ENCODE results near the gene VPS18.

VPS18 gene

DNA sequence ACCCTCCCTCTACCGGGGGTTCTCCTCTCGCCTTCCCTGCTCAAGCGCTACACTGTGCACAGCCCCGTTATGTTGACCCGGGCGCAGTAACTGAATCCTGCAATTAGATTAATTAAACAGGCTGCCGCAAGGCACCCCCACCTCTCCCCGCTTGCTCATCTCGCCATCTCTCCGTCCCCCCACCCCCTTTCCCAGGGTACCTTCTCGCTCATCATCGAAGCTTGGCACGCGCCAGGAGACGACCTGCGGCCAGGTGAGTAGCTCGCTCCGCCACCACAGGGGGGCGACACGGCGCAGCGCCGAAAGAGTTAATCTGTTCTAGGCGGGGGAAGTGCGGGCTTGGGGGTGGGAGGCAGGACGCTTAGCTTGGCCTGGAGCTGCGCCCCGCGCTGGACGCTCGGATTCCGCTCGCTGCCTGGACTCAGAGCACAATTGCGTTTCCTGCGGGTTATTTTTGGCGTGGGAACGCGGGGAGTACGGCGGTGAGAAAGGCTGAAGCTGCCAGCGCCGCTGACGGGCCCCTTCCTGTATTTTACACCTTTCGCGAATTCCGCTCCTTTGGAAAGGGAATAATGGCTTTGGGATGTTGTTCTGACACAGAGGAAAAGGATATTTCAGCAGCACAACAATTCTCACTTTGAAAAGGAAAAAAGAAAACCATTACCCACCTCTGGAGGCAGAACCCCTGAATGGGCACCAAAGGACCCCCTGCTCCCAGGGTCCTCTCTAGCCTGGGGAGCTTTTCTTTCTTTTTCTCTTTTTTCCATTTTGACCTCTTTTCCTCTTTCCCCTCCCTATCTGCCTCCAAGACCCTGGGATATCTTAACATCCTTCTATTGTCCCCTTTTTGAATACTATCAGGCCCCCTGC, 36.4 kb downstream of the VPS18 start:
- TF ChIP-seq, protein P1, sequence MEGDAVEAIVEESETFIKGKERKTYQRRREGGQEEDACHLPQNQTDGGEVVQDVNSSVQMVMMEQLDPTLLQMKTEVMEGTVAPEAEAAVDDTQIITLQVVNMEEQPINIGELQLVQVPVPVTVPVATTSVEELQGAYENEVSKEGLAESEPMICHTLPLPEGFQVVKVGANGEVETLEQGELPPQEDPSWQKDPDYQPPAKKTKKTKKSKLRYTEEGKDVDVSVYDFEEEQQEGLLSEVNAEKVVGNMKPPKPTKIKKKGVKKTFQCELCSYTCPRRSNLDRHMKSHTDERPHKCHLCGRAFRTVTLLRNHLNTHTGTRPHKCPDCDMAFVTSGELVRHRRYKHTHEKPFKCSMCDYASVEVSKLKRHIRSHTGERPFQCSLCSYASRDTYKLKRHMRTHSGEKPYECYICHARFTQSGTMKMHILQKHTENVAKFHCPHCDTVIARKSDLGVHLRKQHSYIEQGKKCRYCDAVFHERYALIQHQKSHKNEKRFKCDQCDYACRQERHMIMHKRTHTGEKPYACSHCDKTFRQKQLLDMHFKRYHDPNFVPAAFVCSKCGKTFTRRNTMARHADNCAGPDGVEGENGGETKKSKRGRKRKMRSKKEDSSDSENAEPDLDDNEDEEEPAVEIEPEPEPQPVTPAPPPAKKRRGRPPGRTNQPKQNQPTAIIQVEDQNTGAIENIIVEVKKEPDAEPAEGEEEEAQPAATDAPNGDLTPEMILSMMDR (IDR thresholded peaks at IDR 0.05; ENCODE audit: control insufficient read depth, insufficient read depth, low read depth, low read length, missing control alignments), result peak; percentile 60
- H3K4me3 ChIP-seq (ENCODE audit: control insufficient read depth, low read depth, low read length), result peak overlapping the region; percentile 41
- no peak for DNase-seq (ENCODE audit: low read depth)

DNA sequence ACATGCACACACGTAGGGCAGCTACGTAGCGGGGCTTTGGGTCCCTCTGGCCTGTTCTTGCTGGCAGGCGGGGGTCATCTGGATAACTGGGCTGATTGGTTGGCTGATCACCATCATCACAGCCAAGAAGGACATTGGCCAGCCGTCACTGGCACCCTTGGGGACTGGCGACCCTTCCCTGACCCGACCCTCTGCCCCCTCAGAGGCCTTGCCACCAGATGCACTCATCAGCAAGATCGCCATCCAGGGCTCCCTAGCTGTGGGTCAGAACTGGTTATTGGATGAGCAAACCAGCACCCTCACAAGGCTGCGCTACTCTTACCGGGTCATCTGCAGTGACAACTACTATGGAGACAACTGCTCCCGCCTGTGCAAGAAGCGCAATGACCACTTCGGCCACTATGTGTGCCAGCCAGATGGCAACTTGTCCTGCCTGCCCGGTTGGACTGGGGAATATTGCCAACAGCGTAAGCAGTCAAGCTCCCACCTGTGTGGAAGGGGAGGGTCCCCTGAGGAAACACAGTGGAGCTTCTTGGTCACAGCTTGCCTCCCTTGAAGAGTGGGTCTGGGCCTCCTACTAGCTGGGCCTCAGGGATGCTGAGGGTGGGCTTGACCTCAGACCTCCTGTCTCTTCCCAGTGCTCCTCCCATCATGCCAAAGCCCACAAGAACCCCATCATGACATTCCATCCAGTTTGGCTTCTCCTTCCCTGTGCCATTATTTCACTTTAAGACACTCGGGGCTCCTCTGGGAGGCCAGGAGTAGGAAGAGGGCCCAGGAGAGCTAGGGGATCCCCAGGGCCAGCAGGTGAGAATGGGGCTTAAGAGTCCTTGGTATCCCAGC, 37.3 kb downstream of the VPS18 start:
- TF ChIP-seq, protein P1 (IDR thresholded peaks at IDR 0.05; ENCODE audit: control insufficient read depth, insufficient read depth, low read depth, low read length, missing control alignments), result no peak
- DNase-seq (ENCODE audit: low read depth), result no peak
- H3K4me3 ChIP-seq (ENCODE audit: control insufficient read depth, low read depth, low read length), result no peak overlapping the region

DNA sequence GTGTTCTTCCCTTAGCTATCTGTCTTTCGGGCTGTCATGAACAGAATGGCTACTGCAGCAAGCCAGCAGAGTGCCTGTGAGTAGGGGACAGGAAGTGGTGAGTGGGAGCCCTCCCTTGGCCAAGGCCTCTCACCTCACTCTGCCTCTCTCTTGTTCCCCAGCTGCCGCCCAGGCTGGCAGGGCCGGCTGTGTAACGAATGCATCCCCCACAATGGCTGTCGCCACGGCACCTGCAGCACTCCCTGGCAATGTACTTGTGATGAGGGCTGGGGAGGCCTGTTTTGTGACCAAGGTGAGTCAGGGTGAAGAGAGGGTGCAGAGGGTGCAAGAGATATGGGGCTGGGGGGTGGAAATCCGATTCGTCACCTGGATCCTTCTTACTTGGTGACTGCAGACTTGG, 37.9 kb downstream of the VPS18 start:
- TF ChIP-seq, protein P1 (IDR thresholded peaks at IDR 0.05; ENCODE audit: control insufficient read depth, insufficient read depth, low read depth, low read length, missing control alignments), result no peak
- no peak overlapping the region for H3K4me3 ChIP-seq (ENCODE audit: control insufficient read depth, low read depth, low read length)
- no peak for DNase-seq (ENCODE audit: low read depth)

DNA sequence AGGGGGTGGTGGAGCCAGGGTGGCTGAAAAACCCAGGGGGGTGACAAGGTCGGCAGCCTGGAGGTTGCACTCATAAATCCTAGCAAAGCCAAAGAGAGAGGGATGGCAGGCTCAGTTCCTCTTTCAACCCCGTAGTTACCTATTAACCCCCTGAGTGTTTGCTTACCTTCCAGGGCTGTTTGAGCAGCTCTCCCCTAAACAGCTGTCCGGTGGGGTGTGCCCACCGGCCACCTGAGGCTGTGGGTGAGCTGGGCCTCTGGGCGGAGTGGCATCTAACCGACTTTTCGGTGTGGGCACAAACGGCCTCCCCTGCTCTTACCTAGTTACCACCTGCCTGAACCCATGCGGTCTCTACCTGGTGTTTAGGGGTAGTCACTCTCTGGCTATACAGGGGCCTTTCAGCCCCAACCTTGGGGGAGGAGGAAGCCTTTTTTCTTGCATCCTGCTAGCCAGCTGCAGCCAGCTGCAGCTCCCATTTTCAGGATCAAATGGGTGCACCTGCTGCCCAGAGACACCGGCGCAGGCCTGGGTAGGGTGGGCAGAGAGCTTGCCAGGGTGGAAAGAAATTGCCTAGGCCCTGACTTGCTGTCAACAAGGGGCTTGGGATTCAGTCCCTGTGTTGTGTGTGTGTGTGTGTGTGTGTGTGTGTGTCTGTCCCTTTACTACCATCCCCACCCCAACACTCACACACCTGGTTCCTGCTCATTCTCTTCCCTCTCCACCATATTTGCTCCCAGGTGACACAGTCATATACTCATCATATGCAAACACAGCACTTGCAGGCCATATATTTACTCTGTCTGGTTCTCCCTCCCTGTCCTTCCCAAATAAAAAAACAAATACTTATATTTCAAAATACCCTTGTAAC, 38.6 kb downstream of the VPS18 start:
- TF ChIP-seq, protein P1 (IDR thresholded peaks at IDR 0.05; ENCODE audit: control insufficient read depth, insufficient read depth, low read depth, low read length, missing control alignments), result no peak
- DNase-seq (ENCODE audit: low read depth), result no peak
- no peak overlapping the region for H3K4me3 ChIP-seq (ENCODE audit: control insufficient read depth, low read depth, low read length)

DNA sequence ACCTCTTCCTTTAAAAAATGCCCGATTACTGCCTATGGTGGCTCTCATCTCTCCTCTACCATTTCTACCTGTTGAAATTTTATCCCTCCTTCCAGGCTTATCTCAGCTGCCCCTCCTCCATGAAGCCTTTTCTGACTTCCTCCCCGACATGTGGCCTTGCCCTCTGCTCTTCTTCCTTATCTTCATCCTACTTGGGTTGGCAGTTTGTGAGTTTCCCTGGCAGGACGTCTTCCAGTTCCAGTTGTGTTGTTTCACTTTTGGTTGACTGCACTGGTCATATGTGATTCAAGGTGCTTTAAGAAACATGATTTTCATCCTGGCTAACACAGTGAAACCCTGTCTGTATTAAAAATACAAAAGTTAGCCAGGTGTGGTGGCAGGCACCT, 39.3 kb downstream of the VPS18 start:
- no peak overlapping the region for H3K4me3 ChIP-seq (ENCODE audit: control insufficient read depth, low read depth, low read length)
- TF ChIP-seq, protein P1 (IDR thresholded peaks at IDR 0.05; ENCODE audit: control insufficient read depth, insufficient read depth, low read depth, low read length, missing control alignments), result no peak
- DNase-seq (ENCODE audit: low read depth), result no peak

DNA sequence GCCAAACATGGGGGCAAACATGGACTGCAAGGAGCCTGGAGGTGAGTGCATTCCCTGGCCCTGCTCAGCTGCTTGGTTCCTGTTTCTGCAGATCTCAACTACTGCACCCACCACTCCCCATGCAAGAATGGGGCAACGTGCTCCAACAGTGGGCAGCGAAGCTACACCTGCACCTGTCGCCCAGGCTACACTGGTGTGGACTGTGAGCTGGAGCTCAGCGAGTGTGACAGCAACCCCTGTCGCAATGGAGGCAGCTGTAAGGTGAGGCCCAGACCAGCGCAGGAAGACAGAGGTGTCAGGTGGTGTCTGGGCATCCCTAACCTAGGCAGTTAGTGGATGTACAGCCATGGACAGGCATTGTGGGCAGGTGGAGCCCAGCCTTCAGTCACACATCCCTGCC, 40.2 kb downstream of the VPS18 start:
- no peak overlapping the region for H3K4me3 ChIP-seq (ENCODE audit: control insufficient read depth, low read depth, low read length)
- no peak for DNase-seq (ENCODE audit: low read depth)
- TF ChIP-seq, protein P1 (IDR thresholded peaks at IDR 0.05; ENCODE audit: control insufficient read depth, insufficient read depth, low read depth, low read length, missing control alignments), result no peak

Data from AG09309 (cell line).